HG03108 (cell line): ENCODE results near the gene GPRIN3.
"Not testable (repeated sequence)": the region's sequence is repeated elsewhere in the genome, so short reads cannot be mapped to it uniquely, and the experiment has no call there.

ENCODE experiments used
- ATAC-seq: cut with Tn5 transposase; IDR thresholded peaks from one replicate; pipeline ENCODE4 v1.9.1; 2021; ENCODE audit warnings: moderate library complexity; ENCODE audit not compliant: unreplicated experiment

Gene GPRIN3

GRCh38 chr4:89221167-89221867, 86.3 kb downstream of the GPRIN3 start:
- ATAC-seq: no peak

GRCh38 chr4:89218587-89218986, 89.0 kb downstream of the GPRIN3 start:
- ATAC-seq: no peak

GRCh38 chr4:89217604-89218003, 90.0 kb downstream of the GPRIN3 start:
- ATAC-seq: no peak

- ATAC-seq: no peak
These were observed 90.7 kb downstream of the GPRIN3 start for GRCh38 chr4:89216866-89217265.

GRCh38 chr4:89216422-89216821, 91.2 kb downstream of the GPRIN3 start:
- no peak for ATAC-seq

GRCh38 chr4:89215736-89216135, 91.9 kb downstream of the GPRIN3 start:
- ATAC-seq: no peak

GRCh38 chr4:89214308-89214707, 93.3 kb downstream of the GPRIN3 start:
- ATAC-seq: no peak

- ATAC-seq: no peak
These were observed 94.3 kb downstream of the GPRIN3 start for GRCh38 chr4:89213382-89213701.

- no peak for ATAC-seq
These were observed 94.8 kb downstream of the GPRIN3 start for GRCh38 chr4:89212666-89213381.

- no peak for ATAC-seq
These were observed 103.0 kb downstream of the GPRIN3 start for GRCh38 chr4:89204624-89205023.

- no peak for ATAC-seq
These were observed 103.7 kb downstream of the GPRIN3 start for GRCh38 chr4:89203902-89204301.

GRCh38 chr4:89199394-89199793, 108.2 kb downstream of the GPRIN3 start:
- not testable (repeated sequence) for ATAC-seq

GRCh38 chr4:89197920-89198319, 109.7 kb downstream of the GPRIN3 start:
- ATAC-seq: no peak

- ATAC-seq: no peak
These were observed 110.9 kb downstream of the GPRIN3 start for GRCh38 chr4:89196745-89197144.

- no peak for ATAC-seq
These were observed 111.4 kb downstream of the GPRIN3 start for GRCh38 chr4:89196056-89196674.

- no peak for ATAC-seq
These were observed 113.8 kb downstream of the GPRIN3 start for GRCh38 chr4:89193843-89194242.
